Activated CD8-positive, alpha-beta memory T cell treated with anti-CD3 and anti-CD28 coated beads, Interleukin-2, amount 10 ng/mL, durations not matched to agents 7 days and 5 days (primary cell): ENCODE data around the gene KCNG2. TPM values are rescaled to one million over a fixed set of nuclear protein-coding genes. Genes with fewer than 3 reads are reported as not detected.

Source experiments
- ATAC-seq: fragments of 150-1000 bp; cut with Tn5 transposase; one replicate; pipeline ENCODE4 v1.10.0; 2021; ENCODE audit warnings: moderate library complexity
- CTCF ChIA-PET: fragments of 350-600 bp; sonication (Branson Sonifier 250); formaldehyde crosslinking; loops from one replicate; lab custom pipeline; 2021; ENCODE audit warnings: antibody characterized with exemption; lab: Charles Lee
- DNase-seq: peaks from one replicate; pipeline ENCODE4 v3.0.0-alpha.2; 2020
- H3K27ac Mint-ChIP-seq: one replicate; pipeline ENCODE4 v1.8.0; 2021; ENCODE audit warnings: mild to moderate bottlenecking, mixed read lengths
- H3K27me3 Mint-ChIP-seq: one replicate; pipeline ENCODE4 v1.8.0; 2021; ENCODE audit warnings: mixed read lengths
- H3K36me3 Mint-ChIP-seq: one replicate; pipeline ENCODE4 v1.8.0; 2021; ENCODE audit warnings: mild to moderate bottlenecking, mixed read lengths
- H3K4me1 Mint-ChIP-seq: one replicate; pipeline ENCODE4 v1.8.0; 2021; ENCODE audit warnings: mixed read lengths
- H3K4me3 Mint-ChIP-seq: one replicate; pipeline ENCODE4 v1.8.0; 2021; ENCODE audit warnings: mild to moderate bottlenecking, moderate library complexity, mixed read lengths
- H3K9me3 Mint-ChIP-seq: one replicate; pipeline ENCODE4 v1.8.0; 2022; ENCODE audit warnings: low read depth, mixed read lengths
- total RNA-seq, 2 experiments: library from RNA; stranded (reverse); gene quantifications; one replicate each; pipeline ENCODE4 v1.2.3, GENCODE V29; 2021

Gene KCNG2
- total RNA-seq, 2 experiments from 2014 or later: not detected

DNA sequence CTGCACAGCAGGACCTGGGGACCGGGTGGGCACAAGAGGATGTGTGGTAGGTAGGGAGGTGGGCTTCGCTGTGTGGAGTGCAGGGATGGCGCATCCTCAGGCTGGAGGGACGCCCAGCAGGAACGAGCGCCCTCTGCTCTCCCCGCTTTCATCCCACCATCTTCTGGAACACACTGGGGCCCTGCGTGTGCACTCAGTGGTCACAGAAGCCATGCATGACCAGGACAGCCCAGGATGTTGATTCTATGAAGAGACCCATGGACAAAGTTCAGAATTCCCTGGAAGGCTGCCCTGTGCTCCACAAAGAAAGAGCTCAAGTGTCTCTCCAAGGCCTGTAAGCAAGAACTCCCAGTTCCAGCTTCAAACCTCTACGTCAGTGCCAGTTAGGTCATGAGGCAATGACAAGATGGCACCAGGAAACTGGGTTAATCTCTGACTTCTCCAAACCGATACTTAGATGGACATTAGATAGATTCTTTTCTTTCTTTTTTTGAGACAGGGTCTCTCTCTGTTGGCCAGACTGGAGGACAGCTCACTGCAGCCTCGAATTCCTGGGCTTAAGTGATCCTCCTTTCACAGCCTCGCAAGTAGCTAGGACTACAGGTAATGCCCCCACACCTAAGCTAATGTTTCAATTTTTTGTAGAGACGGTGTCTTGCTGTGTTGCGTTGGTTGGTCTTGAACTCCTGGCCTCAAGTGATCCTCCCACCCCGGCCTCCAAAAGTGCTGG lies 150.3 kb downstream of the KCNG2 start:
- ATAC-seq (no peak), DNase-seq (no peak)
- CTCF ChIA-PET: no interaction called here
- Mint-ChIP-seq H3K27me3 (no peaks in the 10 kb centered on the region), H3K36me3 (peaks cover 3% of the 10 kb centered on the region), H3K9me3 (no peaks in the 10 kb centered on the region), H3K4me1 (peaks cover 28% of the 10 kb centered on the region), H3K4me3 (no peak overlapping the region), H3K27ac (no peak overlapping the region)

- no peak overlapping the region for H3K4me3 Mint-ChIP-seq
- peaks cover 26% of the 10 kb centered on the region for H3K4me1 Mint-ChIP-seq
- no peaks in the 10 kb centered on the region for H3K9me3 Mint-ChIP-seq
- ATAC-seq: no peak
- CTCF ChIA-PET: no interaction called here
- H3K27ac Mint-ChIP-seq: peak overlapping the region; percentile 1
- peaks cover 3% of the 10 kb centered on the region for H3K36me3 Mint-ChIP-seq
- DNase-seq: no peak
- no peaks in the 10 kb centered on the region for H3K27me3 Mint-ChIP-seq
These were observed 151.1 kb downstream of the KCNG2 start for GRCh38 chr18:79948719-79949411.

Other genes starting within 250 kb of the KCNG2 start
- 10 to 100 TPM; 38.4 to 39.7 TPM for gene CTDP1, start 118.1 kb upstream of the KCNG2 start, total RNA-seq
- 10 to 100 TPM; 23.4 TPM for gene SLC66A2, start 153.7 kb downstream of the KCNG2 start, total RNA-seq
- 1 to 10 TPM; 1.1 to 5.0 TPM for gene HSBP1L1, start 166.7 kb downstream of the KCNG2 start, total RNA-seq
- gene TXNL4A, start 190.6 kb downstream of the KCNG2 start, total RNA-seq: 100 to 1,000 TPM; 140 to 151 TPM
- 10 to 100 TPM; 24.2 to 28.6 TPM for gene RBFA, start 236.5 kb downstream of the KCNG2 start, total RNA-seq